GM12878 (cell line): Measurements from ENCODE around the gene SLC39A7. TPM values are rescaled to one million over a fixed set of nuclear protein-coding genes. Genes with fewer than 3 reads are reported as not detected.
A peak's percentile ranks its signal among the peaks of the same experiment; 100 is the strongest.

Source experiments
- ATAC-seq: fragments of 200-7000 bp; cut with Tn5 transposase; 3 replicates; pipeline ENCODE4 v1.9.1; 2020; ENCODE audit warnings: mild to moderate bottlenecking, moderate library complexity
- BruUV-seq: library from RNA; stranded (reverse); fragments of 400-500 nt; replicated peaks from 2 replicates; lab custom pipeline; 2021; lab: Mats Ljungman, UMichigan
- CTCF ChIA-PET: fragments of 300-600 bp; sonication (Branson Sonifier 250); formaldehyde crosslinking; extraction: SDS; loops from one replicate; lab custom pipeline; 2021; ENCODE audit warnings: inconsistent platforms; lab: Yijun Ruan, JAX
- POLR2A ChIA-PET: fragments of 350-600 bp; formaldehyde crosslinking; extraction: SDS; loops from one replicate; lab custom pipeline; 2021; ENCODE audit warnings: inconsistent platforms; lab: Charles Lee
- RAD21 ChIA-PET: fragments of 300-600 bp; sonication (Branson Sonifier 250); formaldehyde crosslinking; loops from one replicate; lab custom pipeline; 2023; ENCODE audit warnings: antibody characterized with exemption; ENCODE audit not compliant: unreplicated experiment; lab: Charles Lee
- SMC1A ChIA-PET: fragments of 300-600 bp; sonication (Branson Sonifier 250); formaldehyde crosslinking; loops from one replicate; lab custom pipeline; 2023; ENCODE audit not compliant: unreplicated experiment, uncharacterized antibody; lab: Charles Lee
- DNase-seq: peaks from one replicate; pipeline ENCODE4 v3.0.0-alpha.2; 2011; ENCODE audit warnings: low read depth, low spot score
- FAIRE-seq: peaks from 3 replicates; lab custom pipeline; 2011; peaks lifted over from hg19 to GRCh38; lab: Jason Lieb, UNC
- H2AFZ ChIP-seq: 2 replicates; pipeline ENCODE4 v1.6.0; 2011; ENCODE audit warnings: low read depth, low read length, control low read depth; ENCODE audit not compliant: control insufficient read depth
- H3K27ac ChIP-seq: 2 replicates; pipeline ENCODE4 v1.5.1; 2011; ENCODE audit warnings: control low read depth; ENCODE audit not compliant: control insufficient read depth, insufficient read depth
- H3K27me3 ChIP-seq, 2 experiments: replicated peaks in 1 of 2; 2 replicates each; pipeline versions ENCODE4 v1.6.0 to v1.6.1; 2011; ENCODE audit warnings: low read length in 1 of 2; ENCODE audit not compliant: control insufficient read depth in 2 of 2, insufficient read depth in 2 of 2
- H3K36me3 ChIP-seq, 2 experiments: 2 replicates each; pipeline ENCODE4 v1.5.1; 2011; ENCODE audit warnings: low read length in 1 of 2; ENCODE audit not compliant: control insufficient read depth in 2 of 2, insufficient read depth in 2 of 2
- H3K4me1 ChIP-seq: 2 replicates; pipeline ENCODE4 v1.6.1; 2011; ENCODE audit warnings: mild to moderate bottlenecking, low read length, moderate library complexity, mixed read lengths; ENCODE audit not compliant: control insufficient read depth, insufficient read depth
- H3K4me2 ChIP-seq: 2 replicates; pipeline ENCODE4 v1.6.0; 2011; ENCODE audit warnings: control low read depth; ENCODE audit not compliant: control insufficient read depth, insufficient read depth
- H3K4me3 ChIP-seq: fragments of 200-600 bp; sonication (generic); 2 replicates; pipeline ENCODE4 v1.5.1; 2016
- H3K79me2 ChIP-seq: 2 replicates; pipeline ENCODE4 v1.6.0; 2011; ENCODE audit warnings: low read length; ENCODE audit not compliant: control insufficient read depth, insufficient read depth
- H3K9ac ChIP-seq: 2 replicates; pipeline ENCODE4 v1.8.0; 2011; ENCODE audit warnings: low read length, control low read depth, mixed read lengths; ENCODE audit not compliant: control insufficient read depth, insufficient read depth
- H3K9me3 ChIP-seq: replicated peaks from 3 replicates; pipeline ENCODE4 v1.5.1; 2011; ENCODE audit warnings: mild to moderate bottlenecking, low read length; ENCODE audit not compliant: control insufficient read depth, insufficient read depth
- H4K20me1 ChIP-seq: 2 replicates; pipeline ENCODE4 v1.6.0; 2011; ENCODE audit not compliant: control insufficient read depth, insufficient read depth
- CTCF ChIP-seq, 3 experiments: IDR thresholded peaks in 2 of 3; conservative IDR thresholded peaks in 1 of 3; 2 replicates each; pipeline ENCODE4 v1.5.1; 2011; ENCODE audit warnings: low read depth in 3 of 3, low read length in 3 of 3, mild to moderate bottlenecking in 3 of 3, control low read depth in 2 of 3, moderate library complexity in 2 of 3, inconsistent platforms in 1 of 3, mixed read lengths in 1 of 3; ENCODE audit not compliant: control insufficient read depth in 2 of 3, insufficient read depth in 1 of 3; ENCODE audit errors: extremely low read depth in 1 of 3
- HDGF ChIP-seq: fragments of 450-650 bp; IDR thresholded peaks from 2 replicates; pipeline ENCODE4 v1.6.1; 2016; ENCODE audit warnings: antibody characterized with exemption
- IKZF2 ChIP-seq, 2 experiments: fragments of 450-650 bp; IDR thresholded peaks; 2 replicates each; pipeline ENCODE4 v1.6.1; 2017; ENCODE audit warnings: mild to moderate bottlenecking in 2 of 2, moderate library complexity in 2 of 2
- JUND ChIP-seq: IDR thresholded peaks from 2 replicates; pipeline ENCODE4 v1.6.1; 2012; ENCODE audit warnings: low read depth, mild to moderate bottlenecking, low read length, improper control_type of control experiment, moderate library complexity
- KDM1A ChIP-seq: fragments of 200-600 bp; sonication (generic); IDR thresholded peaks from 2 replicates; pipeline ENCODE4 v1.6.1; 2016; ENCODE audit warnings: borderline replicate concordance
- LARP7 ChIP-seq: fragments of 450-650 bp; IDR thresholded peaks from 2 replicates; pipeline ENCODE4 v1.6.1; 2017; ENCODE audit warnings: mild to moderate bottlenecking
- MLLT1 ChIP-seq: fragments of 450-650 bp; IDR thresholded peaks from 2 replicates; pipeline ENCODE4 v1.6.1; 2016; ENCODE audit warnings: mild to moderate bottlenecking
- MXI1 ChIP-seq: fragments of 150-350 bp; IDR thresholded peaks from 2 replicates; pipeline ENCODE4 v1.6.1; 2011; ENCODE audit warnings: low read depth, mild to moderate bottlenecking, inconsistent platforms, low read length, improper control_type of control experiment
- NBN ChIP-seq: fragments of 450-650 bp; IDR thresholded peaks from 2 replicates; pipeline ENCODE4 v1.6.1; 2016
- NFXL1 ChIP-seq: fragments of 450-650 bp; IDR thresholded peaks from 2 replicates; pipeline ENCODE4 v1.6.1; 2017; ENCODE audit warnings: antibody characterized with exemption, mild to moderate bottlenecking, borderline replicate concordance
- NR2C2 ChIP-seq: IDR thresholded peaks from 2 replicates; pipeline ENCODE4 v1.6.1; 2011; ENCODE audit warnings: borderline replicate concordance, low read depth; ENCODE audit not compliant: control insufficient read depth, insufficient read length
- NR2F1 ChIP-seq: fragments of 450-650 bp; conservative IDR thresholded peaks from 2 replicates; pipeline ENCODE4 v1.6.1; 2017; ENCODE audit warnings: mild to moderate bottlenecking
- POLR2AphosphoS2 ChIP-seq: IDR thresholded peaks from 2 replicates; pipeline ENCODE4 v1.6.1; 2011; ENCODE audit warnings: low read depth, mild to moderate bottlenecking, low read length, improper control_type of control experiment, moderate library complexity
- SIN3A ChIP-seq: IDR thresholded peaks from 2 replicates; pipeline ENCODE4 v1.6.1; 2012; ENCODE audit warnings: low read depth, low read length, improper control_type of control experiment
- SMC3 ChIP-seq: IDR thresholded peaks from 2 replicates; pipeline ENCODE4 v1.6.1; 2011; ENCODE audit warnings: low read length, improper control_type of control experiment, borderline replicate concordance
- STAT1 ChIP-seq: fragments of 450-650 bp; conservative IDR thresholded peaks from 2 replicates; pipeline ENCODE4 v1.6.1; 2014; ENCODE audit warnings: antibody characterized with exemption, mild to moderate bottlenecking
- TCF7 ChIP-seq: IDR thresholded peaks from 2 replicates; pipeline ENCODE4 v1.6.1; 2014; ENCODE audit warnings: antibody characterized with exemption, borderline replicate concordance
- ZBED1 ChIP-seq: IDR thresholded peaks from 2 replicates; pipeline ENCODE4 v1.6.1; 2016; ENCODE audit warnings: borderline replicate concordance
- ZBTB33 ChIP-seq: fragments of 450-650 bp; IDR thresholded peaks from 2 replicates; pipeline ENCODE4 v1.6.1; 2017; ENCODE audit warnings: mild to moderate bottlenecking
- ZNF24 ChIP-seq: fragments of 450-650 bp; IDR thresholded peaks from 2 replicates; pipeline ENCODE4 v1.6.1; 2017; ENCODE audit warnings: antibody characterized with exemption, mild to moderate bottlenecking
- WGBS: methylation state at CpG from one replicate; pipeline ENCODE4 v1.1.6; 2016; ENCODE audit warnings: low lambda C conversion rate; ENCODE audit not compliant: insufficient replicate concordance, insufficient coverage; ENCODE audit errors: missing lambda C conversion rate; 5-methylcytosine and 5-hydroxymethylcytosine counted together
- in situ Hi-C: fragments of 300-500 bp; cut with MboI; formaldehyde crosslinking; loops from 9 replicates; pipeline ENCODE4 v1.14.3; 2018; ENCODE audit warnings: mixed read lengths
- intact Hi-C: fragments of 100-400 bp; cut with micrococcal nuclease; formaldehyde crosslinking; loops from one replicate; pipeline ENCODE4 v1.14.2; 2022; ENCODE audit not compliant: unreplicated experiment
- polyA plus RNA-seq, 11 experiments: library from polyadenylated mRNA; depleted of rRNA in 4 of 11; unstranded in 6 of 11; stranded (reverse) in 5 of 11; fragments of >200 nt; fragmentation: Nextera tagmentation in 4 of 11; fragmentation: Illumina TruSeq in 1 of 11; extraction: Ambion mirVana in 4 of 11; extraction: Trizol in 1 of 11; gene quantifications; 1 replicate in 1 of 11; 2 replicates in 10 of 11; pipeline versions ENCODE4 v1.2.1 to v1.2.3, GENCODE V29; 2011 to 2016; ENCODE audit warnings: inconsistent platforms in 2 of 11, missing spikeins in 2 of 11, low read depth in 1 of 11
- total RNA-seq, 4 experiments: library from RNA; depleted of rRNA in 3 of 4; stranded (reverse); fragments of >200 nt in 3 of 4; fragmentation: Illumina TruSeq in 1 of 4; extraction: Trizol in 1 of 4; gene quantifications; 2 replicates each; pipeline versions ENCODE4 v1.2.1 to v1.2.3, GENCODE V29; 2013 to 2021

The SLC39A7 gene
- total and polyA plus RNA-seq, 10 of the 15 experiments (the other 5 are each of a cell fraction or from before 2014, with no cell fraction given) = 7.3 to 63.1 (median 40.6) TPM

GRCh38 chr6:33197431-33198048 is 3.1 kb upstream of the SLC39A7 start:
- ChIA-PET CTCF (interaction anchor here (0.7 to 5.8 kb wide), 34 partner anchors 11 to 352 kb away, joined by 3 to 41 read pairs (median 4); partner anchors contain the start of gene RING1), POLR2A (interaction anchor here (0.6 to 1.1 kb wide), 4 partner anchors 11 to 1562 kb away, joined by 3 to 5 read pairs (median 4); partner anchors contain the start of gene RING1), SMC1A (interaction anchor here (0.8 to 1.6 kb wide), 13 partner anchors 11 to 148 kb away, joined by 3 to 5 read pairs (median 4); partner anchors contain the start of gene RING1), RAD21 (interaction anchor here (1.0 to 1.7 kb wide), 11 partner anchors 11 to 183 kb away, joined by 3 to 9 read pairs (median 3); partner anchors contain the start of gene RING1)
- peak; percentile 69 for ATAC-seq
- peaks cover 21% of the 10 kb centered on the region for H3K4me1 ChIP-seq
- no peak overlapping the region; the same call in 1 of the 2 replicates for H3K4me2 ChIP-seq
- H3K27ac ChIP-seq = no peak overlapping the region
- H3K27me3 ChIP-seq = no peaks in the 10 kb centered on the region; a peak in 1 of 4 replicates
- WGBS = 49% methylated on average over 12 of the region's 12 CpGs
- no peak overlapping the region for H2AFZ ChIP-seq
- intact Hi-C loops (loop anchor here (1.0 kb wide), 1 partner anchor 36 kb away; no protein-coding TSS in a partner anchor), in situ Hi-C loops (no loop called here)
- FAIRE-seq = peak; percentile 71
- no peaks in the 10 kb centered on the region for H4K20me1 ChIP-seq
- peaks cover 31% of the 10 kb centered on the region for H3K79me2 ChIP-seq
- H3K4me3 ChIP-seq = no peak overlapping the region
- no peak for DNase-seq
- no peaks in the 10 kb centered on the region for H3K9me3 ChIP-seq
- peaks cover 13 to 33% of the 10 kb centered on the region in 2 experiments for H3K36me3 ChIP-seq
- H3K9ac ChIP-seq = no peak overlapping the region
- no TSS peak for BruUV-seq
- TF ChIP-seq NBN = 0 out of 2 replicates have a peak, but pooled peaks have one; percentile 41
- TF ChIP-seq ZBED1 = no peak
- no peak for TF ChIP-seq IKZF2 (IDR thresholded peaks at IDR 0.05)
- peak; percentile 72 to 81 (median 73) for TF ChIP-seq CTCF (IDR thresholded peaks at IDR 0.05 in 2 of 3, conservative IDR thresholded peaks at IDR 0.05 in 1 of 3; ENCODE audit: control insufficient read depth in 2 of 3, extremely low read depth in 1 of 3, insufficient read depth in 1 of 3, low read depth in 3 of 3, low read length in 3 of 3)
- TF ChIP-seq POLR2AphosphoS2 = 0 out of 2 replicates have a peak, but pooled peaks have one; percentile 61
- peak; percentile 87; the same call in 1 of the 2 replicates for TF ChIP-seq HDGF
- no peak for TF ChIP-seq KDM1A
- no peak for TF ChIP-seq NR2F1
- no peak for TF ChIP-seq JUND
- TF ChIP-seq TCF7 = no peak
- TF ChIP-seq ZNF24 = no peak
- TF ChIP-seq MXI1 = no peak
- no peak for TF ChIP-seq SIN3A
- no peak for TF ChIP-seq NFXL1
- no peak for TF ChIP-seq MLLT1
- peak; percentile 57 for TF ChIP-seq SMC3
- TF ChIP-seq STAT1 = no peak
- TF ChIP-seq ZBTB33 = peak; percentile 70; the same call in 1 of the 2 replicates
- TF ChIP-seq NR2C2 = no peak
- TF ChIP-seq LARP7 = no peak
